LNCaP clone FGC (cell line): ENCODE measurements around the gene TRIM27.
"Not testable (repeated sequence)": the region's sequence is repeated elsewhere in the genome, so short reads cannot be mapped to it uniquely, and the experiment has no call there.

Experiments used
- DNase-seq: peaks from one replicate; pipeline ENCODE4 v3.0.0-alpha.2; 2011; ENCODE audit warnings: low read depth
- H3K4me3 ChIP-seq: 2 replicates; pipeline ENCODE4 v1.5.1; 2011; ENCODE audit warnings: mild to moderate bottlenecking, low read depth, low read length, control low read depth
- TF ChIP-seq, protein P1 (sequence below): IDR thresholded peaks from 2 replicates; pipeline ENCODE4 v1.5.1; 2012; ENCODE audit warnings: mild to moderate bottlenecking; ENCODE audit not compliant: control insufficient read depth, insufficient read depth; ENCODE audit errors: extremely low read depth

TRIM27 gene

DNA sequence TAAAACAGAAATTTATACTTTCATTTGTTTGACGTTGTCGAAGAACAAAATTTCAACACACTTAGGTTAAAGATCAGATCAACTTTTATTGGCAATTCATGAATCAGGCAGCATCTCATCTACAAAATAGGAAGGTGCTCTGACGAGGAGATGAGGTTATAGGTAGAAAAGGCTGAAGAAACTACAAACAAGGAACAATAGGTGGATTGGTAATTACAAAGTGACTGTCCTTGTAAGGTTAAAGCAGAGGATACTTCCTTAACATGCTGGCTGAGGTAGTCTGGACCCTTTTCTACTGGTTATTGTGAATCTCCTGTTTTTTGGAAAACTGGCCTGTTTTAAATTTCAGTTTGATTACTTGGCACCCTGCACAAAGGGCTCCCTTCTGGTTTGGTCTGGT is 32.5 kb upstream of the TRIM27 start:
- TF ChIP-seq, protein P1, sequence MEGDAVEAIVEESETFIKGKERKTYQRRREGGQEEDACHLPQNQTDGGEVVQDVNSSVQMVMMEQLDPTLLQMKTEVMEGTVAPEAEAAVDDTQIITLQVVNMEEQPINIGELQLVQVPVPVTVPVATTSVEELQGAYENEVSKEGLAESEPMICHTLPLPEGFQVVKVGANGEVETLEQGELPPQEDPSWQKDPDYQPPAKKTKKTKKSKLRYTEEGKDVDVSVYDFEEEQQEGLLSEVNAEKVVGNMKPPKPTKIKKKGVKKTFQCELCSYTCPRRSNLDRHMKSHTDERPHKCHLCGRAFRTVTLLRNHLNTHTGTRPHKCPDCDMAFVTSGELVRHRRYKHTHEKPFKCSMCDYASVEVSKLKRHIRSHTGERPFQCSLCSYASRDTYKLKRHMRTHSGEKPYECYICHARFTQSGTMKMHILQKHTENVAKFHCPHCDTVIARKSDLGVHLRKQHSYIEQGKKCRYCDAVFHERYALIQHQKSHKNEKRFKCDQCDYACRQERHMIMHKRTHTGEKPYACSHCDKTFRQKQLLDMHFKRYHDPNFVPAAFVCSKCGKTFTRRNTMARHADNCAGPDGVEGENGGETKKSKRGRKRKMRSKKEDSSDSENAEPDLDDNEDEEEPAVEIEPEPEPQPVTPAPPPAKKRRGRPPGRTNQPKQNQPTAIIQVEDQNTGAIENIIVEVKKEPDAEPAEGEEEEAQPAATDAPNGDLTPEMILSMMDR = no peak

DNA sequence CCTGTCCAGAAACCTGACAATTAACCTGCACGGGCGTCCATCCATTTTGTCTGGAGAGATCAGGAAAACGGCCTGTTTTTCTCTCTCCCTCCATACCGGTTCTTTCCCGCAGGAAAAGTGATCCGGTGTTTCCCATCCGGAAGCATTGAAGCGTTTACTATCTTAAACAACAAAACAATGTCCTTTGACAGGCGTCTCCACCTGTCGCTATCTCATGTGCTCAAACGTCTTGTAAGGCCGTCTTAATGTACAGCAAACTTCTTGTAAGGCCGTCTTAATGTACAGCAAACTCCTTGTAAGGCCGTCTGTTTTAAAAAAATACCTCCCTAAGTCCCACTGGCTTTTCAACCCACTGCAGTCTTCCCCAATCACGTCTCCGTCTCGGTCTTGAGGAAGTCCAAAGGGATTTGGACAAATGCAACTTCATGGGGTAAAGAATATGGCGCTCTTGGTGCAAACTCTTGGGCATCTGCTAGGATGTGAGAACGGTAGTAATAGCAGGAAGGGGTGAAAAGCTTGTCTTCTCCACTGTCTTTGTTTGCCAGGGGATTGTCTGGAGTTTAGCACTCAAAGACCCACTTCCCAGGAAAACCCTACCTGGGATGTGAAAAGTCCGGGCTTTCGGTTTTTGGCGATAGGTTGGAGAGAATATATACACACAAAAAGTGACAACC is 29.9 kb upstream of the TRIM27 start:
- H3K4me3 ChIP-seq = peak overlapping the region; percentile 62
- TF ChIP-seq, protein P1 = no peak
- no peak for DNase-seq

More for the DNA sequence above, 32.5 kb upstream of the TRIM27 start:
- no peak overlapping the region for H3K4me3 ChIP-seq
- DNase-seq = no peak

DNA sequence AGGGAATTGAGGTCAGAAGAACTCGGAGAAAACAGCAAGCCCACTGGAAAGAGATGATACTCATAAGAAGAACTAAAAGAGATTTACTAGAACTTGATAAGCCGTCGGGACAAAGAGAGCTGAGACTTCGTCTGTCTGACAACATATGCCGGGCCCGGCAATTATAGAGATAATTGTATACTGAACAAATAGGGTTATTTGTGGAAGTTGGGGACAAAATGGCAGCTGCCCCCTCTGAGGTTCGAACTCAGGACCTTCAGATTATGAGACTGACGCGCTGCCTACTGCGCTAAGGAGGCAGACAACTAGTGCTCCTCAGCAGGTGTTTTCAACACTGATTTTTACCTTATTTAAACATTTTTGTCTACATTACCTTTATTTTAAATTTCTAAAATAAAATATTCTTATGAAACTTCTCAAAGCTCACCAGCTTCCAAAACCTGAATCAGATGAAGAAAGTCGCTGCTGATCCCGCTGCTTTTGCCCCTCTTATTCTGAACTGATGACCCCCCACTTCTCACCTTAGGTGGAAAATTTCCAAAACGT is 29.3 kb upstream of the TRIM27 start:
- TF ChIP-seq, protein P1 = no peak
- H3K4me3 ChIP-seq = peak overlapping the region; percentile 62
- no peak for DNase-seq

DNA sequence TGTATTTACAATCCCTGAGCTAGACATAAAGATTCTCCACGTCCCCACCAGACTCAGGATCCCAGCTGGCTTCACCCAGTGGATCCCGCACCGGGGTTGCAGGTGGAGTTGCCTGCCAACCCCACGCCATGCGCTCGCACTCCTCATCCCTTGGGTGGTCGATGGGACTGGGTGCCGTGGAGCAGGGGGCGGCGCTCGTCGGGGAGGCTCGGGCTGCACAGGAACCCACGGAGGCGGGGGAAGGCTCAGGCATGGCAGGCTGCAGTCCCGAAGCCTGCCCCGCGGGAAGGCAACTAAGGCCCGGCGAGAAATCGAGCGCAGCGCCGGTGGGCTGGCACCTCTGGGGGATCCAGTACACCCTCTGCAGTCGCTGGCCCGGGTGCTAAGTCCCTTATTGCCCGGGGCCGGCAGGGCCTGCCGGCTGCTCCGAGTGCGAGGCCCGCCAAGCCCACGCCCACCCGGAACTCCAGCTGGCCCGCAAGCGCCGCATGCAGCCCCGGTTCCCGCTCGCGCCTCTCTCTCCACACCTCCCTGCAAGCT is 25.9 kb upstream of the TRIM27 start:
- not testable (repeated sequence) for DNase-seq, H3K4me3 ChIP-seq

DNA sequence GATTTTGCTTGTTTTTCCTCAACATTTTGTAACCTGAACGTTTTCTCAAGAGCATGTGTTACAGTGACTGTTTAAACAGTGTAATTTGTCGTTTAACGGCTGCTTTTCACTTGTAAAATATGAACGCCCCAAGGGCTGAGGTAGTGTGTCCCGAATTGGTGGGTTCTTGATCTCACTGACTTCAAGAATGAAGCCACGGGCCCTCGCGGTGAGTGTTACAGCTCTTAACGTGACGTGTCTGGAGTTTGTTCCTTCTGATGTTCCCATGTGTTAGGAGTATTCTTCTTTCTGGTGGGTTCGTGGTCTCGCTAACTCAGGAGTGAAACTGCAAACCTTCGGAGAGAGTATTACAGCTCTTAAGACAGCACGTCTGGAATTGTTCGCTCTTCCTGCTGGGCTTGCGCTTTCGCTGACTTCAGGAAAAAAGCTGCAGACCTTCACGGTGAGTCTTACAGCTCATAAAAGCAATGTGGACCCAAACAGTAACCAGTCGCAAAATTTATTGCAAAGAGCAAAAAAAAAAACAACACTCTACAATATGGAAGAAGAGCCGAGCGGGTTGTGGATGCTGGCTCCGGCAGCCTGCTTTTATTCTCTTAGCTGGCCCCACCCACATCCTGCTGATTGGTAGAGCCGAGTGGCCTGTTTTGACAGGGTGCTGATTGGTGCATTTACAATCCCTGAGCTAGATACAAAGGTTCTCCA is 25.1 kb upstream of the TRIM27 start:
- DNase-seq = no peak
- TF ChIP-seq, protein P1 = no peak

DNA sequence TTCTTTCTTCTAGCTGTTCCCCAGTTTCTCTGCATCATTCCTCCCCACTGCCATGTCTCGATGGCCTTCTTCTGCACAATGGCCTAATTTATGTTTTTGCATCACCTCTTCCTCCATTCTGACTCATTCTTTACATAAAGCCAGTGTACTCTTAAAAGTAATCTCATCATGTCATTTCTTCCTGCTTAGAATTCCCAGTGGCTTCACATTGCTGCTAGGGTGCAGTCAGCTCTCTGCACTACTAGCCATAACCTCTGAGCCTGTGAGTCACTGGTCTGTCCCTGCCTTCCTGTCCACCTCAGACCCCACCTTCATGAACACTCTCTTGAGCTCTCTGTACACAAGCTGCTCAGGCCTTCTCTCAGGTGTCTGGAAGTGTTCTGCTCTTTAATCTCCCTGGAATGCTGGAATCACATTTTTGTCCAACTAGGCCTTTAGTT is 24.1 kb upstream of the TRIM27 start:
- H3K4me3 ChIP-seq = no peak overlapping the region
- no peak for DNase-seq
- TF ChIP-seq, protein P1 = no peak

More for the DNA sequence above, 25.1 kb upstream of the TRIM27 start:
- H3K4me3 ChIP-seq = no peak overlapping the region

DNA sequence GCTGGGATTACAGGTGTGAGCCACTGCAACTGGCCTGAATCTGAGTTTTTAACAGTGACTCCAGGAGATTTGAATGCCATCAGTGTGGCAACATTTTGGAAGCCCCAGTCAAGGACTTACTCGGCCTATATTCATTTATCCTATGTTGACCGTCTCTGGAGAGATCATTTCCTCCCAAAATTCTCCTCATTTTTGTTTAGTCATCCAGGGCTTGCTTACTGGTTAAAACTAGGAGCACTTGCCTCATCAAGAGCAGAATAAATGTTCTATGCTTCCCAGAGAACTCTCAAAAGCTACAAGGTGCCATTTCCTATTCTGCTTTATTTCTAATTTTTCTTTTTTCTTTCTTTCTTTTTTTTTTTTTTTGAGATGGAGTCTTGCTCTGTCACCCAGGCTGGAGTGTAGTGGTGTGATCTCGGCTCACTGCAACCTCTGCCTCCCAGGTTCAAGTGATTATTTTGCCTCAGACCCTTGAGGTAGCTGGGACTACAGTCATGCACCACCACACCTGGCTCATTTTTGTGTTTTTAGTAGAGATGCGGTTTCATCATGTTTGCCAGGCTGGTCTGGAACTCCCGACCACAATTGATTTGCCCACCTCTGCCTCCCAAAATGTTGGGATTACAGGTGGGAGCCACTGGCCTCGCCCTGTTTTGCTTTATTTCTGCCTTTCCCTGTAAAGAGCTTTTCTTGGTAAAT is 23.4 kb upstream of the TRIM27 start:
- no peak for DNase-seq
- H3K4me3 ChIP-seq = no peak overlapping the region
- TF ChIP-seq, protein P1 = no peak
